ENCODE results near the gene PMCH. TPM values are rescaled to one million over a fixed set of nuclear protein-coding genes. Genes with fewer than 3 reads are reported as not detected.

Gene PMCH
- total RNA-seq, 4 donors from 2014 or later: not detected

- no peak for TF ChIP-seq EP300 (IDR thresholded peaks at IDR 0.05)
- TF ChIP-seq POLR2A (IDR thresholded peaks at IDR 0.05): no peak
- TF ChIP-seq POLR2AphosphoS5 (IDR thresholded peaks at IDR 0.05): no peak
- no peak for TF ChIP-seq CTCF (IDR thresholded peaks at IDR 0.05)
- WGBS, 2 donors (ENCODE audit: low coverage in 1 of 2): 40 to 53% methylated on average over 2 to 3 of the region's 3 CpGs
- ATAC-seq: no peak
- Histone ChIP-seq H3K36me3 (no peaks in the 10 kb centered on the region), H3K4me3 (no peak overlapping the region), H3K27me3 (no peaks in the 10 kb centered on the region), H3K4me1 (no peaks in the 10 kb centered on the region), H3K9me3 (no peaks in the 10 kb centered on the region), H3K27ac (no peak overlapping the region)
Measured at GRCh38 chr12:102201436-102202061, 3.9 kb upstream of the PMCH start.

- Histone ChIP-seq H3K4me1 (no peaks in the 10 kb centered on the region), H3K27me3 (no peaks in the 10 kb centered on the region), H3K9me3 (no peaks in the 10 kb centered on the region), H3K36me3 (no peaks in the 10 kb centered on the region), H3K4me3 (no peak overlapping the region), H3K27ac (no peak overlapping the region)
- ATAC-seq: no peak
- TF ChIP-seq POLR2A (IDR thresholded peaks at IDR 0.05): no peak
- no peak for TF ChIP-seq POLR2AphosphoS5 (IDR thresholded peaks at IDR 0.05)
- no peak for TF ChIP-seq EP300 (IDR thresholded peaks at IDR 0.05)
- TF ChIP-seq CTCF (IDR thresholded peaks at IDR 0.05): no peak
- 78 to 85% methylated on average over 4 of the region's 4 CpGs for WGBS, 2 donors (ENCODE audit: low coverage in 1 of 2)
Measured at GRCh38 chr12:102195826-102196225, 1.8 kb downstream of the PMCH start.

- 45 to 58% methylated on average over 2 of the region's 2 CpGs for WGBS, 2 donors (ENCODE audit: low coverage in 1 of 2)
- Histone ChIP-seq H3K4me1 (no peaks in the 10 kb centered on the region), H3K4me3 (no peak overlapping the region), H3K27me3 (no peaks in the 10 kb centered on the region), H3K27ac (no peak overlapping the region), H3K9me3 (no peaks in the 10 kb centered on the region), H3K36me3 (no peaks in the 10 kb centered on the region)
- no peak for ATAC-seq
- no peak for TF ChIP-seq POLR2AphosphoS5 (IDR thresholded peaks at IDR 0.05)
- TF ChIP-seq POLR2A (IDR thresholded peaks at IDR 0.05): no peak
- no peak for TF ChIP-seq CTCF (IDR thresholded peaks at IDR 0.05)
- no peak for TF ChIP-seq EP300 (IDR thresholded peaks at IDR 0.05)
Measured at GRCh38 chr12:102182635-102183034, 15.0 kb downstream of the PMCH start.

GRCh38 chr12:102174761-102175160 lies 22.9 kb downstream of the PMCH start:
- WGBS, 2 donors (ENCODE audit: low coverage in 1 of 2): 88 to 89% methylated on average over 2 of the region's 2 CpGs
- TF ChIP-seq POLR2A (IDR thresholded peaks at IDR 0.05) (no peak), CTCF (IDR thresholded peaks at IDR 0.05) (no peak), EP300 (IDR thresholded peaks at IDR 0.05) (no peak), POLR2AphosphoS5 (IDR thresholded peaks at IDR 0.05) (no peak)

GRCh38 chr12:102174117-102174516 lies 23.5 kb downstream of the PMCH start:
- TF ChIP-seq CTCF (IDR thresholded peaks at IDR 0.05) (no peak), POLR2AphosphoS5 (IDR thresholded peaks at IDR 0.05) (no peak)
- 70 to 85% methylated on average over 1 to 2 of the region's 2 CpGs for WGBS, 2 donors (ENCODE audit: low coverage in 1 of 2)
- ATAC-seq: no peak

More at GRCh38 chr12:102174761-102175160, 22.9 kb downstream of the PMCH start:
- Histone ChIP-seq H3K27me3 (no peaks in the 10 kb centered on the region), H3K36me3 (no peaks in the 10 kb centered on the region), H3K4me3 (no peak overlapping the region), H3K27ac (no peak overlapping the region), H3K4me1 (no peaks in the 10 kb centered on the region), H3K9me3 (no peaks in the 10 kb centered on the region)
- ATAC-seq: no peak

More at GRCh38 chr12:102174117-102174516, 23.5 kb downstream of the PMCH start:
- Histone ChIP-seq H3K27ac (no peak overlapping the region), H3K27me3 (no peaks in the 10 kb centered on the region), H3K4me1 (no peaks in the 10 kb centered on the region), H3K36me3 (no peaks in the 10 kb centered on the region), H3K9me3 (no peaks in the 10 kb centered on the region), H3K4me3 (no peak overlapping the region)

Measured in gastroesophageal sphincter (tissue), 4 donors.